Prostate gland (tissue), 2 donors: ENCODE data around the gene PGBD5. TPM values are rescaled to one million over a fixed set of nuclear protein-coding genes. Genes with fewer than 3 reads are reported as not detected.

Experiments used
- DNase-seq: peaks from one replicate; pipeline ENCODE4 v3.0.0-alpha.2; 2019; ENCODE audit warnings: low spot score
- H3K27ac ChIP-seq, 2 donors: fragments of 200-600 bp; sonication (generic); 2 replicates each; pipeline ENCODE4 v1.5.1; 2017 to 2019
- H3K27me3 ChIP-seq: fragments of 200-600 bp; sonication (generic); replicated peaks from 2 replicates; pipeline ENCODE4 v1.5.1; 2019; ENCODE audit not compliant: insufficient read depth
- H3K36me3 ChIP-seq, 2 donors: fragments of 200-600 bp; sonication (generic); 1 replicate in 1 of 2; 2 replicates in 1 of 2; pipeline versions ENCODE4 v1.5.1 to v1.8.1; 2017 to 2019
- H3K4me1 ChIP-seq: fragments of 200-600 bp; sonication (generic); replicated peaks from 2 replicates; pipeline ENCODE4 v1.5.1; 2019
- H3K4me3 ChIP-seq, 2 donors: fragments of 200-600 bp; sonication (generic); 2 replicates each; pipeline ENCODE4 v1.5.1; 2017 to 2019
- H3K9me3 ChIP-seq: fragments of 200-600 bp; sonication (generic); 2 replicates; pipeline ENCODE4 v1.5.1; 2017
- POLR2A ChIP-seq: fragments of 450-650 bp; IDR thresholded peaks from one replicate; pipeline ENCODE4 v1.6.1; 2016; ENCODE audit warnings: antibody characterized with exemption, mild to moderate bottlenecking
- POLR2AphosphoS5 ChIP-seq: sonication (generic); formaldehyde crosslinking; IDR thresholded peaks from one replicate; pipeline ENCODE4 v1.6.1; 2017; ENCODE audit warnings: antibody characterized with exemption
- WGBS: methylation state at CpG from one replicate; pipeline ENCODE4 v1.1.5; 2018; 5-methylcytosine and 5-hydroxymethylcytosine counted together
- intact Hi-C: fragments of 100-400 bp; cut with DNase I; formaldehyde crosslinking; loops from one replicate; pipeline ENCODE4 v1.14.2; 2022
- total RNA-seq, 2 donors: library from RNA; depleted of rRNA; stranded (reverse); fragments of >200 nt; gene quantifications; one replicate each; pipeline ENCODE4 v1.1.0, GENCODE V29; 2016
- TF ChIP-seq, protein P1 (sequence below), 4 experiments: fragments of 200-600 bp in 2 of 4; fragments of 450-650 bp in 2 of 4; sonication (generic) in 2 of 4; IDR thresholded peaks; 1 replicate in 3 of 4; 2 replicates in 1 of 4; pipeline ENCODE4 v1.5.1; 2016 to 2019; ENCODE audit warnings: antibody characterized with exemption in 4 of 4, mild to moderate bottlenecking in 2 of 4, moderate library complexity in 2 of 4

Gene PGBD5
- total RNA-seq, 2 donors from 2014 or later: 0.55 to 8.8 TPM

DNA sequence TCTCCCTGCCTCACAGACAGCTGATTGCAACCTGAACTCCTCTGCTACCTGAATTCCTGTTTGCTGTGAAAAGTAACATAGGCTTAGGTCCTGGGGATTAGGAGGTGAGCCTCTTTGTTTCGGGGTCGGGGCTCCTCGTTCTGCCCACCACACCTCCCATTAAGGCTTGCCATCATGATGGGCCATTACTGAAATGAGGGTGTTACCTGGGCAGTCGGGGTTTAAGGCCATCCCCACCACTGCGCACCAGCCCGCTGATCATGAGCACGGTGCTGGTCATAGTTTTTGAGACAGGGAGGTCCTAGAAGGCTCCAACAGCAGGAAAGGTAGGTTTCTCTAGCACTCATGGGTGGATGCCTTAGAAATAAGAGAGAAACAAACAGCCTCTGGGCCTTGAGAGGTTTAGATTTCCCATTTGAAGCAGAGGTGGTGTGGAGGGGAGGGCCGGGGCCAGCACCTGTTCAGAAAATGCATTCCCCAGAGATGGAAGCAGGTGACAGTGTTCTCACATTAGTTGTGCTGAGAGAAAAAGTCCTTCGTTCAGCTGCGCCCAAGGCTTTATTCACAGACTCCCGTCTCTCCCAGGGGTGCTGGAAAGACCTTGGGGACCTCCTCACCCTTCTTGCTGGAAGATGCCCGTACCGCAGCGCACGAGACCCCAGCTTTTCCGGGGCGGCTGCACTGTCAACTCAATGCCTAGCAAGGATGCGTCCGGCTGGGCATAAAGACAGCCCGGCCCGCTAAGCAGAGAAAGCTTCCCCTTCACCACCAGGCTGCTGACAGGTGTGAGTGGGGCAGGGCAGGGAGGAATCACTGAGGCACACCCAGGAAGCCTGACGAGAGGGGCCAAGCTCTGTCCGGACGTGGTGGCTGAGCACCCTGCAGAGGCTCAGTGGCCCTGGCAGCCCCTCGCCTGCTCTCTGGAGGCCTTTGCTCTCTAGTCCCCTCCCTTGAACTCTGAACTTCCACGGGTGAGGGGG, 125.5 kb downstream of the PGBD5 start:
- no peak overlapping the region for H3K4me3 ChIP-seq
- H3K9me3 ChIP-seq: no peaks in the 10 kb centered on the region
- H3K36me3 ChIP-seq: no peaks in the 10 kb centered on the region
- intact Hi-C loops: loop anchor here (10.0 kb wide), 1 partner anchor 86 kb away; no protein-coding TSS in a partner anchor
- H3K27me3 ChIP-seq: no peaks in the 10 kb centered on the region
- no peak for DNase-seq
- WGBS: 90% methylated on average over 26 of the region's 26 CpGs
- TF ChIP-seq POLR2AphosphoS5: no peak
- H3K4me1 ChIP-seq: no peaks in the 10 kb centered on the region
- no peak overlapping the region for H3K27ac ChIP-seq

DNA sequence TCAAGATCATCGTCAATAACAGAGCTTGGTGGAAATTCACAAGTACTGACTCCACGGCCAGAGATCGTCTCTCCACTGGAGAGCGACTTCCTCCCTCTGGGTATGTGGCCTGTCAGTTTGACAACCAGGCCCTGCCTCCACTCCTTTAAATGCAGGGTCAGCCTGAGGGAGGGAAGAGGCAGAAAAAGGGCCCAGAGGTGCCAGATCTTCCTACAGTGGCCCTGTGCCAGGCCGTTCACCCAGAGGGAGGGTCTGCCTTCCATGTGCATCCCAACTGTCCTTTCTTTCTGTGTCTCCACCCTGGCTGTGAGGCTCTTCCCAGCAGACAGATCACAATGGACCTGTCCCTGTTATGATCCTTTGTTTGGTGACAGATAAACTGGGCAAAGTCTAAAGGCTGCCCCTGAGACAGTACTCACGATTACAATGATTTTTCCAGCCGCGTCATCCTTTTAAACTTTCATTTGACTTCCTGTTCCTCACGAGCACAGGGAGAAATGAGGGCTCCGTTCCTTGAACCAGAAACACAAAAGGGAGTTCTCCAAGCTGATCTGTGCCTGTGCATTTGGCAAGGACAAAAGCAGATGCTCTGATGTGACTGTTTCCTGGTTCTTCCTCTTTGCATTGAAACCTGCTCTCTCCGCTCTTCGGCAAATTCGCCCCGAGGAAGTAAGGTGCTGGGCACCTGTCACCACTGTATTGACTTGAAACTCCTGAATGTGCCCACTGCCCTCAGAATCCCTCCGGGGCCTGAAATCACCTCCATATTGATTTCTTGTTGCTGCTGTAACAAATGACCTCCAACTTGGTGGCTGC, 126.7 kb downstream of the PGBD5 start:
- no peaks in the 10 kb centered on the region for H3K36me3 ChIP-seq
- intact Hi-C loops: loop anchor here (10.0 kb wide), 1 partner anchor 85 kb away; no protein-coding TSS in a partner anchor
- WGBS: 80% methylated on average over 15 of the region's 15 CpGs
- no peak overlapping the region for H3K4me3 ChIP-seq
- no peaks in the 10 kb centered on the region for H3K9me3 ChIP-seq
- no peak overlapping the region for H3K27ac ChIP-seq
- DNase-seq: no peak
- TF ChIP-seq POLR2A: no peak
- TF ChIP-seq, protein P1, sequence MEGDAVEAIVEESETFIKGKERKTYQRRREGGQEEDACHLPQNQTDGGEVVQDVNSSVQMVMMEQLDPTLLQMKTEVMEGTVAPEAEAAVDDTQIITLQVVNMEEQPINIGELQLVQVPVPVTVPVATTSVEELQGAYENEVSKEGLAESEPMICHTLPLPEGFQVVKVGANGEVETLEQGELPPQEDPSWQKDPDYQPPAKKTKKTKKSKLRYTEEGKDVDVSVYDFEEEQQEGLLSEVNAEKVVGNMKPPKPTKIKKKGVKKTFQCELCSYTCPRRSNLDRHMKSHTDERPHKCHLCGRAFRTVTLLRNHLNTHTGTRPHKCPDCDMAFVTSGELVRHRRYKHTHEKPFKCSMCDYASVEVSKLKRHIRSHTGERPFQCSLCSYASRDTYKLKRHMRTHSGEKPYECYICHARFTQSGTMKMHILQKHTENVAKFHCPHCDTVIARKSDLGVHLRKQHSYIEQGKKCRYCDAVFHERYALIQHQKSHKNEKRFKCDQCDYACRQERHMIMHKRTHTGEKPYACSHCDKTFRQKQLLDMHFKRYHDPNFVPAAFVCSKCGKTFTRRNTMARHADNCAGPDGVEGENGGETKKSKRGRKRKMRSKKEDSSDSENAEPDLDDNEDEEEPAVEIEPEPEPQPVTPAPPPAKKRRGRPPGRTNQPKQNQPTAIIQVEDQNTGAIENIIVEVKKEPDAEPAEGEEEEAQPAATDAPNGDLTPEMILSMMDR (IDR thresholded peaks at IDR 0.05): no peak
- TF ChIP-seq POLR2AphosphoS5: no peak
- no peaks in the 10 kb centered on the region for H3K4me1 ChIP-seq
- H3K27me3 ChIP-seq: no peaks in the 10 kb centered on the region

DNA sequence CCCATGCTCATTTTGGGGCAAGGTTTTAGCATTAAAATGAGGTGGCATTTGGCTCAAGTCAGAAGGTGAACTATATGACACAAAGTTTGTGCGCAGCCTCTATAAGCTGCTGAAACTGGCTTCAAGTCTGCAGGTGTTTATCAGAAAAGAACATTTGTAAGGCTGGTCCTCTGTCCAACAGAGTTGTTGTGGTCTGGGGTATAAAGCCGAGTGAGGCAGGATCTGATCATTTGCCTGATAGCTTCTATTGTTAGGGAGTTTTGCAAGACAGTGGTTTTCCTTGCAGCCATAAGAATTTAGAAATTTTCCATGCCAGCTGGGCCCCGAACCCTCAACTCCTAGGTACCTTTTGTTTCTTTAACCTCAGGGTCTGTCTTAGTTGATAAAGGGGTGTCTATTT, 130.8 kb downstream of the PGBD5 start:
- Histone ChIP-seq H3K9me3 (no peaks in the 10 kb centered on the region), H3K36me3 (no peaks in the 10 kb centered on the region), H3K4me1 (no peaks in the 10 kb centered on the region), H3K4me3 (no peak overlapping the region), H3K27ac (no peak overlapping the region), H3K27me3 (no peaks in the 10 kb centered on the region)
- intact Hi-C loops: no loop called here
- DNase-seq: no peak
- 91% methylated on average over 3 of the region's 3 CpGs for WGBS
- TF ChIP-seq POLR2A (no peak), POLR2AphosphoS5 (no peak)
- TF ChIP-seq, protein P1 (IDR thresholded peaks at IDR 0.05): no peak

DNA sequence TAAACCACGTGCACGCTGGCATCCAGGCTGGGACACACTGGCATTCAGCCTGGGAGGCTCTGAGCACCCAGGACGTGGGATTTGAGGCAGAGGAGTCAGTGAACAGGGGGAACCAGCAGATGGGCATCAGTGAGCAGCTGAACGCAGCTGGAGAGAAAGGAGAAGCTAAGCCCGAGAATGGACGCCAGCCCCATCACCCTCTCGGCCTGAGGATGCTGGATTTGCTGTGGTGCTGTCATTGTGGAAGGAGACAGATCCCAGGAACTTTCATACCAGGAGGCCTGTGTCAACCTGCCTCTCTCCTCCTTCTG, 132.8 kb downstream of the PGBD5 start:
- Histone ChIP-seq H3K27ac (no peak overlapping the region), H3K4me3 (no peak overlapping the region), H3K4me1 (no peaks in the 10 kb centered on the region), H3K27me3 (no peaks in the 10 kb centered on the region), H3K9me3 (no peaks in the 10 kb centered on the region), H3K36me3 (no peaks in the 10 kb centered on the region)
- WGBS: 53% methylated on average over 7 of the region's 7 CpGs
- TF ChIP-seq POLR2AphosphoS5 (no peak), POLR2A (no peak)
- TF ChIP-seq, protein P1 (IDR thresholded peaks at IDR 0.05): no peak
- DNase-seq: no peak
- intact Hi-C loops: no loop called here

DNA sequence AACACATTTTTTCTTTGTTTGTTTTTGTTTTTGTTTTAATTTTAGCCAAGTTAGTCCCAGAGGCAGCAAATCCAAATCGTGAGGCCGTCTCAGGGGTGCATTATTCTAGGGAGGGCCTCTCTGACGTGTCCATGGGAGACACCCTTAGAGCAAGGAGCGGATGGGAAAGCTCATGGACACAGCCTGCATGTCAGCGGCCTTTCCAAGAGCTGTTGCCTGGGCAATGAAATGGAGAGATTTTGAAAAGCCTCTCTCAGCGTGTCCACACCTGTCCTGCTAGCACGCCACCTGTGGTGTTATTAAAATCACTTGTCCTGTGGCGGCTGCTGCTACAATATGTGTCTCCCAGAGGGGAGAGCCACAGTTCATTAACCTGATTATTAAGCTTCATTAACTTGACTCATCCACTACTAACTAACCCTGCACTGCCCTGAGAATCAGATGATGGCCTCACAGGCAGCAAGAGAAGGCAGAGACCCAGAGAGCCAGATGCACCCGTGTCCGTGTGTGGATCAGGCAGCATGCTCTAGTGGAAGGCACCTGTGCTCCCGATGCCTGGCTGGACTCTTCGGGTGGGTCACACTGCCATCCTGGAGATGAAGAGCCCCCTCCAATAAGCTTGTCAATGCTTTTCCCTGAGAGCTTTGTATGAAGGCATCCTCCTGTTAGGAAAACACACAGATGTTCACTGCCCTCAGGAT, 133.3 kb downstream of the PGBD5 start:
- no peaks in the 10 kb centered on the region for H3K27me3 ChIP-seq
- no peak overlapping the region for H3K4me3 ChIP-seq
- intact Hi-C loops: no loop called here
- WGBS: 37% methylated on average over 12 of the region's 12 CpGs
- H3K4me1 ChIP-seq: no peaks in the 10 kb centered on the region
- H3K9me3 ChIP-seq: no peaks in the 10 kb centered on the region
- no peaks in the 10 kb centered on the region for H3K36me3 ChIP-seq
- TF ChIP-seq, protein P1 (IDR thresholded peaks at IDR 0.05): no peak
- TF ChIP-seq POLR2AphosphoS5 (no peak), POLR2A (no peak)
- no peak overlapping the region for H3K27ac ChIP-seq
- no peak for DNase-seq
